ENCODE data around the gene EEPD1. TPM values are rescaled to one million over a fixed set of nuclear protein-coding genes. Genes with fewer than 3 reads are reported as not detected.

EEPD1 gene
- total RNA-seq, 6 experiments from 2014 or later, result 0.95 to 2.7 (median 1.5) TPM

GRCh38 chr7:36283181-36283580 is 130.1 kb downstream of the EEPD1 start:
- TF ChIP-seq CTCF (IDR thresholded peaks at IDR 0.05), result no peak
- no peaks in the 10 kb centered on the region for H3K9me3 Mint-ChIP-seq
- peaks cover 49% of the 10 kb centered on the region for H3K4me1 Mint-ChIP-seq (ENCODE audit: low read depth)
- H3K36me3 Mint-ChIP-seq (ENCODE audit: low read depth), result no peaks in the 10 kb centered on the region
- no peak for DNase-seq
- no peaks in the 10 kb centered on the region; the same call in 1 of the 2 replicates for H3K27me3 Mint-ChIP-seq (ENCODE audit: insufficient read depth)
- H3K27ac Mint-ChIP-seq, result no peak overlapping the region
- H3K4me3 Mint-ChIP-seq, result no peak overlapping the region

GRCh38 chr7:36283711-36284130 is 130.7 kb downstream of the EEPD1 start:
- Mint-ChIP-seq H3K9me3 (no peaks in the 10 kb centered on the region), H3K36me3 (ENCODE audit: low read depth) (no peaks in the 10 kb centered on the region), H3K27me3 (ENCODE audit: insufficient read depth) (no peaks in the 10 kb centered on the region; the same call in 1 of the 2 replicates), H3K4me3 (no peak overlapping the region), H3K27ac (no peak overlapping the region), H3K4me1 (ENCODE audit: low read depth) (peaks cover 45% of the 10 kb centered on the region)
- no peak for DNase-seq
- no peak for TF ChIP-seq CTCF (IDR thresholded peaks at IDR 0.05)

- Mint-ChIP-seq H3K9me3 (no peaks in the 10 kb centered on the region), H3K27me3 (ENCODE audit: insufficient read depth) (no peaks in the 10 kb centered on the region; the same call in 1 of the 2 replicates), H3K4me3 (no peak overlapping the region), H3K27ac (no peak overlapping the region), H3K36me3 (ENCODE audit: low read depth) (no peaks in the 10 kb centered on the region), H3K4me1 (ENCODE audit: low read depth) (peaks cover 37% of the 10 kb centered on the region)
- no peak for DNase-seq
- TF ChIP-seq CTCF (IDR thresholded peaks at IDR 0.05), result no peak
Measured at GRCh38 chr7:36284456-36285090, 131.5 kb downstream of the EEPD1 start.

- no peak for TF ChIP-seq CTCF (IDR thresholded peaks at IDR 0.05)
- DNase-seq, result no peak
- H3K9me3 Mint-ChIP-seq, result no peaks in the 10 kb centered on the region
- H3K27me3 Mint-ChIP-seq (ENCODE audit: insufficient read depth), result no peaks in the 10 kb centered on the region; the same call in 1 of the 2 replicates
- no peak overlapping the region for H3K27ac Mint-ChIP-seq
- H3K36me3 Mint-ChIP-seq (ENCODE audit: low read depth), result no peaks in the 10 kb centered on the region
- H3K4me1 Mint-ChIP-seq (ENCODE audit: low read depth), result peaks cover 35% of the 10 kb centered on the region
- H3K4me3 Mint-ChIP-seq, result no peak overlapping the region
Measured at GRCh38 chr7:36285276-36285675, 132.2 kb downstream of the EEPD1 start.

GRCh38 chr7:36286226-36286625 is 133.2 kb downstream of the EEPD1 start:
- Mint-ChIP-seq H3K36me3 (ENCODE audit: low read depth) (no peaks in the 10 kb centered on the region), H3K27ac (no peak overlapping the region), H3K27me3 (ENCODE audit: insufficient read depth) (no peaks in the 10 kb centered on the region; the same call in 1 of the 2 replicates), H3K9me3 (no peaks in the 10 kb centered on the region), H3K4me3 (no peak overlapping the region), H3K4me1 (ENCODE audit: low read depth) (peaks cover 28% of the 10 kb centered on the region)
- no peak for TF ChIP-seq CTCF (IDR thresholded peaks at IDR 0.05)
- no peak for DNase-seq

All from HFFc6 (cell line).